ENCODE measurements around the gene KCND3. TPM values are rescaled to one million over a fixed set of nuclear protein-coding genes. Genes with fewer than 3 reads are reported as not detected.

Gene KCND3
- total and polyA plus RNA-seq, 8 donors: 2.5 to 18.6 (median 6.9) TPM

DNA sequence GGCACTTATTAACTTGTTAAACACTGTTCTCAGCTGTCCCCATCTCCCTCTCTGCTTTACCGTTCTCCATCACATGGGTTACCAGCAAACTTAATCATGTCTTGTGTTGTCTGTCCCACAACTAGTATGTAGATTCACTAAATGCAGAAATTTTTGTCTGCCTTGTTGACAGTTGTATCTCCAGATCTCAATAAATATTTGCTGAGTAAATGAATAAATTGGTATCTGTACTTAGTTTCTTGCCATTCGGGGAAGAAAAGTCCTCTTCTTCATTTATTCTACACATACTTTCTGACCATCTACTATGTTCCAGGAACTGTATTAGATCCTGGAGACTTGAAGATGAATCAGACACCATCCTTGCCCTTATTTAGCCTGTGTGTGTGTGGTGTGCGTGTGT is 97.9 kb downstream of the KCND3 start:
- intact Hi-C loops (cut with DNase I): no loop called here
- no peak for ATAC-seq
- no peak overlapping the region for H3K4me3 ChIP-seq
- H3K27ac ChIP-seq: no peak overlapping the region
- no peak for DNase-seq
- no peaks in the 10 kb centered on the region for H3K4me1 ChIP-seq
- 70 to 73% methylated on average over 3 of the region's 3 CpGs for WGBS, 2 donors
- no peaks in the 10 kb centered on the region for H3K27me3 ChIP-seq
- no peaks in the 10 kb centered on the region for H3K9me3 ChIP-seq
- TF ChIP-seq, protein P1, sequence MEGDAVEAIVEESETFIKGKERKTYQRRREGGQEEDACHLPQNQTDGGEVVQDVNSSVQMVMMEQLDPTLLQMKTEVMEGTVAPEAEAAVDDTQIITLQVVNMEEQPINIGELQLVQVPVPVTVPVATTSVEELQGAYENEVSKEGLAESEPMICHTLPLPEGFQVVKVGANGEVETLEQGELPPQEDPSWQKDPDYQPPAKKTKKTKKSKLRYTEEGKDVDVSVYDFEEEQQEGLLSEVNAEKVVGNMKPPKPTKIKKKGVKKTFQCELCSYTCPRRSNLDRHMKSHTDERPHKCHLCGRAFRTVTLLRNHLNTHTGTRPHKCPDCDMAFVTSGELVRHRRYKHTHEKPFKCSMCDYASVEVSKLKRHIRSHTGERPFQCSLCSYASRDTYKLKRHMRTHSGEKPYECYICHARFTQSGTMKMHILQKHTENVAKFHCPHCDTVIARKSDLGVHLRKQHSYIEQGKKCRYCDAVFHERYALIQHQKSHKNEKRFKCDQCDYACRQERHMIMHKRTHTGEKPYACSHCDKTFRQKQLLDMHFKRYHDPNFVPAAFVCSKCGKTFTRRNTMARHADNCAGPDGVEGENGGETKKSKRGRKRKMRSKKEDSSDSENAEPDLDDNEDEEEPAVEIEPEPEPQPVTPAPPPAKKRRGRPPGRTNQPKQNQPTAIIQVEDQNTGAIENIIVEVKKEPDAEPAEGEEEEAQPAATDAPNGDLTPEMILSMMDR (IDR thresholded peaks at IDR 0.05): no peak
- no peaks in the 10 kb centered on the region for H3K36me3 ChIP-seq
- no peak for FAIRE-seq

DNA sequence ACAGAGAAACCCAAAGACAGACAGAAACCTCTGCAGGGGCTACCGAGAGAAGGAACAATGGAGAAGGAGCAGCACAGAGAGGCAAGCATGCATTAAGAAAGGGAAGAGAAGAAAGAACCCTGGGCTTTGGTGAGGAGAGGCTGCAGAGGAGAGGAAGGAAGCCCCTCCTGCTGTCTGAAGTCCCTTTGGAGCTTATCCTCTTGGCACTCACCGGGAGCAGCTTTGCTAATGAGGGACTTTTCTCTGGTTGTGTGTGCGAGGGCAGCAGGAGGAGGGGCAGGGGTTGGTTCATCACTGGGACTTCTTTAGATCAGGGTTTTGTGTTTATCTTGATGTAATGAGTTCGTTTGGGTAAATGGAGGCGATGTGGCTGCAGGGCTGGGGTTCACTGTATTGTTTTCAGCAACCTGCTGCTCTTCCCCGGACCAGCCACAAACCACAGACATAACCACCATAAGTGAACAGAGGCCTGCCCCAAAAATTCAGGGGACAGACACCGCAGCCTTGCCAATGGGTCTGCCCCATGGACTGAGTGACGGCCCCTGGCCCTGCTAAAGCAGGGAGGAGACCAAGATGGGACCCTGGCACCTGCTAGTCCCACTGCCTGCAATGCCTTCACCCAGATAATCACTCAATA is 100.6 kb downstream of the KCND3 start:
- intact Hi-C loops (cut with DNase I): no loop called here
- H3K4me1 ChIP-seq: no peaks in the 10 kb centered on the region
- 66 to 67% methylated on average over 8 of the region's 8 CpGs for WGBS, 2 donors
- ATAC-seq (no peak), FAIRE-seq (no peak), DNase-seq (no peak)
- H3K36me3 ChIP-seq: no peaks in the 10 kb centered on the region
- no peaks in the 10 kb centered on the region for H3K27me3 ChIP-seq
- H3K9me3 ChIP-seq: no peaks in the 10 kb centered on the region
- TF ChIP-seq, protein P1 (IDR thresholded peaks at IDR 0.05): no peak
- no peak overlapping the region for H3K4me3 ChIP-seq
- no peak overlapping the region for H3K27ac ChIP-seq

DNA sequence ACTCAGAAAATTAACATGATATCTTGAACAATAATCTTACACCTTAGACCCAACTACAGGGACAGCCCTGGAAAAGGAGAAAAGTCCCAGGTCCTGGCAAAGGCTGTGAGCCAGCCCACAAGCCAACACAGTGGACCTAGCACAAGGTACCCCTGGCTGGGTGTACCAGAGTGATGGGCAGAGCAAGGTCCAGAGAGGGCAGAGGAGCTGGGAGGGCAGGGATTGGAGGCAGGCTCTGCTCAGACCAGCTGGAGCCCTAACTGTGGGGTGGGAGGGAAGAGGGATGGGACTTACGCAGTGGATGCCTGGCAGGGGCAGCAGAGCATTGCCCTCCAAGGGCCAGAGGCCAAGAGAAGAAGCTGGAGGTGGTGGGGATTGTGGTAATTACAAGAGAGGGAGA is 101.6 kb downstream of the KCND3 start:
- no peak for DNase-seq
- TF ChIP-seq, protein P1 (IDR thresholded peaks at IDR 0.05): no peak
- H3K4me3 ChIP-seq: no peak overlapping the region

DNA sequence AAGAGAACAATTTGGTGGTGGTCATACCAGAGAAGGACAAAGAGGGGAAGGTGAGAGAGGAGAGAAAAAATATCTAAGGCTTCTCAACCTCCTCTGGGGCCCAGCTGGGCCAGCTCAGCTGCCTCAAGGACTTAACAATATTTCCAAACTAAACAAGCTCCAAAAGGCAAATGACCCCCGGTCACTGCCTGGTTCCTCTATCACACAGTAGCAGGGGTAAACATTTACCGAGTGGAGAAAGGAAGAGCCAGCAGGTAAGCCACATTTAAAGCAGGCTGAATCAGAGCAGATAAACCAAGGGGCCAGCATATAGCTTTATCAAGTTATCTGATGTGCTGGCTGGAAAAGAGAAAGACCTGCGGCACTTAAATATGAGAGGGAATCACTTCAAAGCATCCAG is 102.1 kb downstream of the KCND3 start:
- intact Hi-C loops (cut with DNase I): no loop called here
- 17 to 18% methylated on average over 3 of the region's 3 CpGs for WGBS, 2 donors
- Histone ChIP-seq H3K4me3 (no peak overlapping the region), H3K9me3 (no peaks in the 10 kb centered on the region), H3K27me3 (no peaks in the 10 kb centered on the region), H3K4me1 (no peaks in the 10 kb centered on the region), H3K36me3 (no peaks in the 10 kb centered on the region), H3K27ac (no peak overlapping the region)
- no peak for DNase-seq
- ATAC-seq: peak in 2 of 4 donors; percentile 56 to 66
- no peak for FAIRE-seq
- TF ChIP-seq, protein P1 (IDR thresholded peaks at IDR 0.05): no peak

More for the DNA sequence above, 101.6 kb downstream of the KCND3 start:
- no peaks in the 10 kb centered on the region for H3K4me1 ChIP-seq
- no peak for FAIRE-seq
- intact Hi-C loops (cut with DNase I): no loop called here
- H3K27ac ChIP-seq: no peak overlapping the region
- ATAC-seq: peak in 2 of 4 donors; percentile 26 to 39
- H3K36me3 ChIP-seq: no peaks in the 10 kb centered on the region
- WGBS, 2 donors: 90% methylated on average over 1 of the region's 1 CpG
- H3K9me3 ChIP-seq: no peaks in the 10 kb centered on the region
- H3K27me3 ChIP-seq: no peaks in the 10 kb centered on the region

DNA sequence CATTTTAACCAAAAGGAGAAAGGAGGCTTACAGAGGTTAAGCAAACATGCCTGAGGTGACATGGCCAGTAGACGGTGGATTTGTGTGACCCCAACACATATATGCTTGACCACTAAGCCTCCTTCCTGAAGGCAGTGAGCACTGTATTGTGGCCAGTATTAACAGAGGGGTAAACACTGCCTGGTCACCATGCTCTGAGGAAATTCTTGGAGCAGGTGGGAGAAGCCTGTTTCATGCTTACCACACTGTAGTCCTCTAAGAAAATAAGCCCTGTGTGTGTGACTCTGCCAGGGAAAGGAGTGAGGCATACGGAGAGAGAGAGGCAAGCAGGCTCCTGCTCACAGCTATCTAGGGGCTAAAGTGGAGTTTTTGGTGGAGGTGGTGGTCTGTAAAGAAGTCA is 102.7 kb downstream of the KCND3 start:
- TF ChIP-seq, protein P1 (IDR thresholded peaks at IDR 0.05): no peak
- DNase-seq (no peak), ATAC-seq (peak in 1 of 4 donors; percentile 21), FAIRE-seq (no peak)
- Histone ChIP-seq H3K27ac (no peak overlapping the region), H3K27me3 (no peaks in the 10 kb centered on the region), H3K36me3 (no peaks in the 10 kb centered on the region), H3K9me3 (no peaks in the 10 kb centered on the region), H3K4me3 (no peak overlapping the region), H3K4me1 (no peaks in the 10 kb centered on the region)
- intact Hi-C loops (cut with DNase I): no loop called here
- WGBS, 2 donors: 73% methylated on average over 2 of the region's 2 CpGs

All from pancreas (tissue), 10 donors.